ENCODE data around the gene LPCAT2.

The LPCAT2 gene

GRCh38 chr16:55481023-55481422, 27.8 kb upstream of the LPCAT2 start:
- TF ChIP-seq, protein P1, sequence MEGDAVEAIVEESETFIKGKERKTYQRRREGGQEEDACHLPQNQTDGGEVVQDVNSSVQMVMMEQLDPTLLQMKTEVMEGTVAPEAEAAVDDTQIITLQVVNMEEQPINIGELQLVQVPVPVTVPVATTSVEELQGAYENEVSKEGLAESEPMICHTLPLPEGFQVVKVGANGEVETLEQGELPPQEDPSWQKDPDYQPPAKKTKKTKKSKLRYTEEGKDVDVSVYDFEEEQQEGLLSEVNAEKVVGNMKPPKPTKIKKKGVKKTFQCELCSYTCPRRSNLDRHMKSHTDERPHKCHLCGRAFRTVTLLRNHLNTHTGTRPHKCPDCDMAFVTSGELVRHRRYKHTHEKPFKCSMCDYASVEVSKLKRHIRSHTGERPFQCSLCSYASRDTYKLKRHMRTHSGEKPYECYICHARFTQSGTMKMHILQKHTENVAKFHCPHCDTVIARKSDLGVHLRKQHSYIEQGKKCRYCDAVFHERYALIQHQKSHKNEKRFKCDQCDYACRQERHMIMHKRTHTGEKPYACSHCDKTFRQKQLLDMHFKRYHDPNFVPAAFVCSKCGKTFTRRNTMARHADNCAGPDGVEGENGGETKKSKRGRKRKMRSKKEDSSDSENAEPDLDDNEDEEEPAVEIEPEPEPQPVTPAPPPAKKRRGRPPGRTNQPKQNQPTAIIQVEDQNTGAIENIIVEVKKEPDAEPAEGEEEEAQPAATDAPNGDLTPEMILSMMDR (IDR thresholded peaks at IDR 0.05; ENCODE audit: insufficient read depth, low read depth, low read length, missing control alignments) = no peak
- no peak for DNase-seq (ENCODE audit: low read depth)
- H3K4me3 ChIP-seq (ENCODE audit: low read length) = no peak overlapping the region

GRCh38 chr16:55482056-55482455, 26.8 kb upstream of the LPCAT2 start:
- peak; percentile 56 for DNase-seq (ENCODE audit: low read depth)
- H3K4me3 ChIP-seq (ENCODE audit: low read length) = no peak overlapping the region
- TF ChIP-seq, protein P1 (IDR thresholded peaks at IDR 0.05; ENCODE audit: insufficient read depth, low read depth, low read length, missing control alignments) = no peak

GRCh38 chr16:55487048-55487803, 21.6 kb upstream of the LPCAT2 start:
- DNase-seq (ENCODE audit: low read depth) = no peak
- no peak overlapping the region for H3K4me3 ChIP-seq (ENCODE audit: low read length)
- TF ChIP-seq, protein P1 (IDR thresholded peaks at IDR 0.05; ENCODE audit: insufficient read depth, low read depth, low read length, missing control alignments) = no peak

DNA sequence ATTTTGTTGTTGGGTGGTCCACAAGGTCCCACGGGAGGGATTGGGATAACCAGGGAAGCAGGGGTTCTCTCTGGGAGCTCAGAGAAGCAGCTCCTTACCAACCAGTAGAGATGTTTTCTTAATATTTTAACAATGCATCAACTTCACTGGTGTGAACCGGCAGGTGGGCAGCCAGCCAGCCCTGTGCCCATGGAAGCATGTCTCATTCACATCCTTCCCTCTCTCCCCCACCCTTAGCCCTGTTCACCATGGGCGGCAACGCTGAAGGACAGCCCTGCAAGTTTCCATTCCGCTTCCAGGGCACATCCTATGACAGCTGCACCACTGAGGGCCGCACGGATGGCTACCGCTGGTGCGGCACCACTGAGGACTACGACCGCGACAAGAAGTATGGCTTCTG, 20.6 kb upstream of the LPCAT2 start:
- no peak overlapping the region for H3K4me3 ChIP-seq (ENCODE audit: low read length)
- TF ChIP-seq, protein P1 (IDR thresholded peaks at IDR 0.05; ENCODE audit: insufficient read depth, low read depth, low read length, missing control alignments) = no peak
- no peak for DNase-seq (ENCODE audit: low read depth)

DNA sequence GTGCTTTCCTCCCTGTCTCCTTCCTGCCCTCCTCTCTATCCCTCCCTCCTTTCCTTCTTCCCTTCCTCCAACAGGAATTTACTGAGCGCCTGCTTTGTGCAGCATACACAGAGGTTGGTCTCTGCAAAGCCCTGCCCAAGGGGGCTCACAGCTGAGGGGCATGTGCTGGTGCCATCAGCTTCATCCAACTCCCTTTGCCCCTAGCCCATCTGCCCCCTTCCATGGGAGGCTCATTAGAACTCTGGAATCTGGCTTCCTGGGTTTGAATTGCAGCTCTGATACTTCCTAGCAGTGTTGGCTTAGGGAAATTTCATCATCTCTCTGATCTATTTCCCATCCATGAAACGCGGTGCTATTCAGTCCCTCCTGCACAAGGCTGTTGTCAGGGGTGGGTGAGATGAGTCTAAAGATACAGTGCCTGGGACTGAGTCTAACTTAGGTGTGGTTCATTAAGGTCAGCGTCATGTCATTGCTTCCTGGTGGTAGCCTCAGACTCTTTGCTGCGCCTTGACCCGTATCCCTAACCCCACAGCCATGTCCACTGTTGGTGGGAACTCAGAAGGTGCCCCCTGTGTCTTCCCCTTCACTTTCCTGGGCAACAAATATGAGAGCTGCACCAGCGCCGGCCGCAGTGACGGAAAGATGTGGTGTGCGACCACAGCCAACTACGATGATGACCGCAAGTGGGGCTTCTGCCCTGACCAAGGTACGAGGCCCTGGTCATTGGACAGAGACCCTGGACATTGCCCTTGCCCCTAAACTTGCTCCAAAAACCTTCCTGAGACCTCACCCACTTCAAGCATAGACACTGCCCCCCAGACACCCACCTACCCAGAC, 19.5 kb upstream of the LPCAT2 start:
- H3K4me3 ChIP-seq (ENCODE audit: low read length) = no peak overlapping the region
- TF ChIP-seq, protein P1 (IDR thresholded peaks at IDR 0.05; ENCODE audit: insufficient read depth, low read depth, low read length, missing control alignments) = no peak
- DNase-seq (ENCODE audit: low read depth) = no peak

- DNase-seq (ENCODE audit: low read depth) = no peak
- no peak overlapping the region for H3K4me3 ChIP-seq (ENCODE audit: low read length)
- TF ChIP-seq, protein P1 (IDR thresholded peaks at IDR 0.05; ENCODE audit: insufficient read depth, low read depth, low read length, missing control alignments) = no peak
Observed at GRCh38 chr16:55489956-55490265, 19.0 kb upstream of the LPCAT2 start.
